Activated CD8-positive, alpha-beta memory T cell treated with anti-CD3 and anti-CD28 coated beads, Interleukin-2, amount 50 U/mL, for 4 hours (primary cell): ENCODE measurements around the gene ADPRH.
A peak's percentile ranks its signal among the peaks of the same experiment; 100 is the strongest.
"Not testable (repeated sequence)": the region's sequence is repeated elsewhere in the genome, so short reads cannot be mapped to it uniquely, and the experiment has no call there.

Experiments used
- DNase-seq: peaks from one replicate; pipeline ENCODE4 v3.0.0-alpha.2; 2020

ADPRH gene

DNA sequence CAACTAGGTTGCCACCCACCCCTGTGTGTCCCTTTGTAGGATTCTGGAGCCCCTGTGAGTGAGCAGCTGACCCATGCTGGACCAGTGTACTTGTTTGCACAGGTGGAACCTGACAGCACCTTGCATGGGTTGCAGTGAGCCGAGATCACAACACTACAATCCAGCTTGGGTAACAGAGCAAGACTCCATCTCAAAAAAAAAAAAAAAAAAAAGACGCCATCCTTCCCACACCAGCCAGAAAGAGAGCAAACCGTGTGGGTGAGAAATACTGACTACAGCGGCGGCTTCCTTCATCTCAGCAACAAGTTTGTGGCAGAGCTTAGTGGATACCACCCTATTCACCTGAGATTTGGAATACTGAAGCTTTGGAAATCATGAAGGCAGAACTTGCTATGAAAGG is 19.1 kb upstream of the ADPRH start:
- DNase-seq = no peak

- peak; percentile 24 for DNase-seq
Measured at GRCh38 chr3:119562307-119562961, 16.9 kb upstream of the ADPRH start.

DNA sequence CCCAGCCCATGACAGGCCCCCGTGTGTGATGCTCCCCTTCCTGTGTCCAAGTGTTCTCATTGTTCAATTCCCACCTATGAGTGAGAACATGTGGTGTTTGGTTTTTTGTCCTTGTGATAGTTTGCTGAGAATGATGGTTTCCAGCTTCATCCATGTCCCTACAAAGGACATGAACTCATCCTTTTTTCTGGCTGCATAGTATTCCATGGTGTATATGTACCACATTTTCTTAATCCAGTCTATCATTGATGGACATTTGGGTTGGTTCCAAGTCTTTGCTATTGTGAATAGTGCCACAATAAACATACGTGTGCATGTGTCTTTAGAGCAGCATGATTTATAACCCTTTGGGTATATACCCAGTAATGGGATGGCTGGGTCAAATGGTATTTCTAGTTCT is 16.0 kb upstream of the ADPRH start:
- not testable (repeated sequence) for DNase-seq

DNA sequence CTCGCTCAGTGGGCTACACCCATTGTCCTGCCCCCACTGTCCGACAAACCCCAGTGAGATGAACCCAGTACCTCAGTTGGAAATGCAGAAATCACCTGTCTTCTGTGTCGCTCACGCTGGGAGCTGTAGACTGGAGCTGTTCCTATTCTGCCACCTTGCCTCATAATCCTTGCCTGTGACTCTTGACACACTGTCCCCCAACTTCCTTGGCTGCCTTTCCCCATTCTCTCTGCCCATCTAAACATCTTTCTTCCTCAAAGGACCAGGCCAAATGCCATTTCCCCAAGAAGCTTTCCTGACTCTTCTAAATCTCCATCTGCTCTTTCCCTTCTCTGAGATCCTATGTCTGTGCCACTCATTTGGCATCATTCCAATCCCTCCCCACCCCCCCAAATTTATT is 10.1 kb upstream of the ADPRH start:
- no peak for DNase-seq

GRCh38 chr3:119570229-119570628 is 9.1 kb upstream of the ADPRH start:
- no peak for DNase-seq

DNA sequence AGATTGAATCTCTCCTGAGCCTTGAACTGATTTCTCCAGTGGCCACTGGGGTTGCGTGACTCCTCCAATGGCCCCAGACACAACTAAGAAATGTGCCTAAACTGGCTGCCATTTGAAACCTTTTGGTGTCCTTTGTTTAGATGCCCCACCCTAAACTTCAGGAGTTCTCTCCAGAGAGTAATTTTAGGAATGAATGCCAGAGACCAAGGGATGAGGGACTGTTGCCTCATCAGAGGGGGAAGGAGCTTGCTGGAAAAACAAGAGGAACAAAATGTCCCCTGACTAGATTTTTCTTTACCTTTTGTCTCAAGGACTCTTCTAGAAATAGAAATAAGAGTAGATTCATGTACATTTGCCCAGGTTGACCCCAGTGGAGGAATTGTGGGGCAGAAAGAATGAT is 8.1 kb upstream of the ADPRH start:
- no peak for DNase-seq

GRCh38 chr3:119571688-119572087 is 7.6 kb upstream of the ADPRH start:
- DNase-seq = no peak

GRCh38 chr3:119575507-119575906 is 3.8 kb upstream of the ADPRH start:
- DNase-seq = no peak

DNA sequence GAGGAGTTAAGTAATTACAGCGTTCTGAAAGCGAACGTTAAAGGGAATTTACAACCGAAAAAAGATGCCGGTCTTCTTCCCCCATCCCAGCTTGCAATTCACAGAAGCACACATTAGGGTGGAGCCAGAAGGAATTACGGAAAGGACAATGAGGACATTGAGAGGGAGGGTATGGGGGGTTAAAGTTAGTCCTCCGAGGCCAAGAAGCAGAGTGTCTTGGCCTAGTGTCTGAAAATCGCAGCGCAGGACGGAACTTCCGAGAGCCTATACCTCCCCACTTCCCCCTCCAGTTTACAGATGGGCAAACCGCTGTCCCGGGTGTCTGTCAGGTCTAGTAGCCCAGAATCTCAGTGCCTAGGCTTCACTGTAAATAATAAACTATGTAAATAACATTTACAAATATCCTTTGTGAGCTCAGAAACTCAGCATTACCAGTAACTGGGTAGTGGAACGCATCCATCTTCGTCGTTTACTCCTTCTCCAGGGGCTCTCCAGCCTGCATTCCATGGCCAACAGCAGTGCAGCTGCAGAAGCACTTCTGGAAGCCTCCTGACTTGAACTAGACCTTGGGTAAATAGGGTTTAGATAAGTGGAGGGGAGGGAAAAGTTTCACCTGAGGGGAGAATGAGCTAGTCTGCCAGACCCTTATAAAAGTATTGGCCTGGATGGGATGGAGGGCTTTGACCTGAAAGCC is 922 bp downstream of the ADPRH start:
- no peak for DNase-seq

DNA sequence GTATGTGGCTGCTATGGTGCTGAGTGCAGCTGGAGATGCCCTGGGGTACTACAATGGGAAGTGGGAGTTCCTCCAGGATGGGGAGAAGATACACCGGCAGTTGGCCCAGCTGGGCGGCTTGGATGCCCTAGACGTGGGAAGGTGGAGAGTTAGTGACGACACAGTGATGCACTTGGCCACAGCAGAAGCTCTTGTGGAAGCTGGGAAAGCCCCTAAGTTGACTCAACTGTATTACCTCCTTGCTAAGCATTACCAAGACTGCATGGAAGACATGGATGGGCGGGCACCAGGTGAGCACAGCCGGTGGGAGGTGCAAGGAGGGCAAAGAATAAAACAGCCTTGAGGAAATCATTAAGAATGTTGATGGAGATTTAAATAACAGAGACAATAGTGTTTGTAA is 2.9 kb downstream of the ADPRH start:
- no peak for DNase-seq

DNA sequence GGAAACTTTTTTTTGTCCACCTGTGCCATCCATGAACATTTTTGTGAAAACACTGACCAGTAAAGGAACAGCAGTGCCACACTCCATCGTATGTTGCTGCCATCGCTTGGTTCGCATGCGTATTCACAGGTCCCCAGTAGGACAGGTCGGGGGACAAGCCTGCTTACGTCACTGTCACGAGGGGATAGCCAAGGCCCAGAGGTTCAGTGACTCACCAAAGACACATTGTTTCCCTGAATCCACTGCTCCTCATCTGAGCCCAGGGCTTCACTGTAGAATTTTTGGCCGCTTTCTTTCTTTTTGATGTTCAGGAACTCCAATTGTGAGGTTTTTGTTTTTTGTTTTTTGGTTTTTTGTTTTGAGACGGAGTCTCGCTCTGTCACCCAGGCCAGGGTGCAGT is 5.9 kb downstream of the ADPRH start:
- no peak for DNase-seq

- DNase-seq = no peak
Measured at GRCh38 chr3:119585856-119586570, 6.7 kb downstream of the ADPRH start.

DNA sequence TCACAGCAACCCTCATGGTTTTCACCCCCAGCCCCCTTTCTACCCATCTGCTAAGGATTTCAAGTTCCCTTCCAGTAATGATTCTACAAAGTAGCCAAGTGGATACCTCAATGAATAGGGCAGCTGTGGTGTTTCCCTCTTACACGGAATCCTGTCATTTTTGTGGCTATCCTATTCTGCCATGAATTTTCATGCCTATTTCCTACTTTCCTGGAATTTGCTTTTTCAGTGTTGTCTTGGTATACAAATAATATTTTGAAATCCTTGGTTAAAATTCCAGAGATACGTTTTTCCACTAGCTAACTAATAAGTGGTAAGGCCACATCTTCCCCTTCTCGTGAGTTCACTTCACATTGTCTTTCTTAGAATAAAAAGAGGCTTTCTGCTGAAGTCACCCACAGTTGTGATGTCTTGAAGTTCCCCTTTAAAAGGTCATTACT is 7.5 kb downstream of the ADPRH start:
- no peak for DNase-seq

GRCh38 chr3:119588112-119588511 is 8.8 kb downstream of the ADPRH start:
- DNase-seq = no peak

DNA sequence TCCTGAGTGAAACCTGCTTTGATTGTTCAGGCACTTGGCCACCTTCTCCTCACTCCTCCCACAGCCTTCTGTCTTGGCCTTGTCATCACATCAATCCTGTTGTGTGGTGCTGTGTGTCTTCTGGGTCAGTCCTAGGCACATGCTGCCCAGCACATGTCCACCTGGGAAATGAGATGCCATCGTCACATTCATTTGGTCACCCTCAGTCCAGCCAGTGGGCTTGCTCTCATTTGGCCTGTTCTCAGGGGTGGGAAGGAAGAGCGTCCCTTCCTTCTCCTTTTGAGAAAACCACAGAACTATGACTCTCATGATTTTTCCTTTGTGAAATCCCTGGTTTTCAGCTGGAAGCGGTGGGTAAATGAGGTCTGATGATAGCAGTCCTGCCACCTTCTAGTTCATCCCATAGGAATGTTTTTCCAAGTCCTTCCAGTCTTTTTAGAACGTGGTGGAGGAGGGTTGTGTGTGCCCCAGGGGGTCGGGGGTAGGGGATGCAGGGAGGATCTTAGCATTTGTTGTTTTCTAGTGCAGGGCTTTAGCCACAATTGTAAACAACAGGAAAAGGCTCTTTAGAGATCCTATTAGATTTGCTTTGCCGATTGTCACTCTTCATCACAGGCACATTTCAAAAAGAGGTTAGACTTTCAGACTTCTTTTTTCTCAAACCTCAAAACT is 9.9 kb downstream of the ADPRH start:
- DNase-seq = no peak

DNA sequence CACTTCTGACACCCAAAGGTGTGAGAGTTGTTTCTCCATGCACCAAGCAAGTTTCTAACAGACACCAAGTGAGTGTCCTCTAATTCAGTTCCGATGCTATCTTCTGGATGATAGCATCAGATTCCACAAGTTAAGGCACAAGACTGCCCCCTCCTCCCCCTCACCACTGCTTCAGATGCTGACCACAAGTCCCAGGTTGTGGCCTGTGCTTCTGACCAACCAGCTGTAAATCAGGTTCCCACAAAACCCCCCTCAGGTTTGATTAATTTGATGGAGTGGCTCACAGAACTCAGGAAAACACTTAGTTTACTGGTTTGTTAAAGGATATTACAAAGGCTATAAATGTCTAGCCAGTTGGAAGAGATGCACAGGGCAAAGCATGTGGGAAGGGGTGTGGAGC is 11.4 kb downstream of the ADPRH start:
- no peak for DNase-seq

- DNase-seq = no peak
Measured at GRCh38 chr3:119592861-119593260, 13.6 kb downstream of the ADPRH start.

GRCh38 chr3:119594066-119594465 is 14.8 kb downstream of the ADPRH start:
- DNase-seq = no peak

- not testable (repeated sequence) for DNase-seq
Measured at GRCh38 chr3:119594929-119595328, 15.6 kb downstream of the ADPRH start.

- DNase-seq = no peak
Measured at GRCh38 chr3:119595639-119596334, 16.5 kb downstream of the ADPRH start.

DNA sequence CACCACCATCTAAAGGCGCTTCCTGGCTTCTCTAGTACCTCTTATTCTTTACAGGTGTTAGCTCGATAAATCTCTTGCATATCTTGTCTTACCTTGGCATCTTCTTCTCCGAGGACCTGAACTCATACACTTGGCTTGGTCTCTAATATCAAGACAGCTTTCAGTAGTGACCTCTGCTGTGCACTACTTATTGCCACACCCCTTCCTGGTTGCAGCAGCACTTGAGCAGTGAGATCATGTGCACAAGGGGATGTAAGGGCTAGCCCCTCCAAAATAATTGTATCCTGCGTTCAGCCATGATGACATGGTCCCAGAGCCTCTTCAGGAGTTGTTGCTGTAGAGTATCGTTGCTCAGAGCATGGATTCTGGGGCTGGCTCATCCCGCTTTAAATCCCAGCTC is 17.1 kb downstream of the ADPRH start:
- DNase-seq = no peak

DNA sequence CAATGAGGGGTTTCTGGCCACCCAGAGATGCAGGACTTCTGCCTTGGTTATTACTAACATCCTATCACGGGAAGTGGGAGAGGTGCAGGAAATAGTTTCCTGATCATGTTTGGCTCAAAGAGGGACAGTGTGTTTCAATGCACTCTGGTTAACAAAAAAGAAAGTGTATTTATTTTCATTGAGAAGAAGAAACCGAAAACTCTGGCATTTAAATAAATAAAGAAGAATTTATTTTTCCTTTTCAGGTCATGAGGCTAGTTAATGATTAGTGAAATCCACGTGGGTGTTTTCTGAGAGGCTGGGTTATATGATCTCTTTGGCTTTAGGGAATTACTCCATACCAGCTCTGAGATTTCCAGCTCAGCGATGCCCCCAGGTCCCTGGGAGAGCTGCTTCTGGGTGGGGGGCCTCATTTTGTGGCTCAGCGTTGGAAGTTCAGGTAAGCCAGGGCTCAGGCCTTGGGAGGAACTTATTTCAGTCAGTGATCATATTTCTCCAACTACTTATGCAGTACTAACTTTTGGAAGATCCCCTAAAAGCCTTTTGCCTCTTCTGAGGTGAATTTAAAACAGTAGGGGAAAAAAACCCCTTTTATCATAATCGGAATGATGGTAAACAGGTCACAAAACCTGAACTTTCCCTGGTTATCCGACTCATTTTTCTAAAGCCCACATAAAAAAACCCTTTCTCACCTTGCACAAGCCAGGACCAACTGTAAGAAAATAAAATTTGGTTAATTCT is 18.4 kb downstream of the ADPRH start, which contains the start of gene PLA1A:
Gene PLA1A, plus strand, starts transcription at position 338 of the 741 bp plus-strand sequence. Its CDS starts 29 bp downstream, at position 367.
- no peak for DNase-seq
